Activated CD8-positive, alpha-beta memory T cell treated with anti-CD3 and anti-CD28 coated beads, Interleukin-2, amount 50 U/mL, for 48 hours (primary cell): ENCODE data around the gene IARS2.
"Not testable (repeated sequence)": the region's sequence is repeated elsewhere in the genome, so short reads cannot be mapped to it uniquely, and the experiment has no call there.

Experiments used
- DNase-seq: peaks from one replicate; pipeline ENCODE4 v3.0.0-alpha.2; 2020

The IARS2 gene

GRCh38 chr1:220113136-220113695, 19.3 kb downstream of the IARS2 start:
- DNase-seq: no peak

- no peak for DNase-seq
These were observed 25.1 kb downstream of the IARS2 start for GRCh38 chr1:220119043-220119512.

- DNase-seq: no peak
These were observed 28.0 kb downstream of the IARS2 start for GRCh38 chr1:220121791-220122530.

- no peak for DNase-seq
These were observed 29.1 kb downstream of the IARS2 start for GRCh38 chr1:220123066-220123465.

GRCh38 chr1:220123889-220124288, 30.0 kb downstream of the IARS2 start:
- DNase-seq: no peak

GRCh38 chr1:220124542-220124941, 30.6 kb downstream of the IARS2 start:
- no peak for DNase-seq

- DNase-seq: no peak
These were observed 33.1 kb downstream of the IARS2 start for GRCh38 chr1:220127076-220127475.

- no peak for DNase-seq
These were observed 35.7 kb downstream of the IARS2 start for GRCh38 chr1:220129479-220130210.

- no peak for DNase-seq
These were observed 41.8 kb downstream of the IARS2 start for GRCh38 chr1:220135755-220136154.

GRCh38 chr1:220137019-220137786, 43.3 kb downstream of the IARS2 start:
- DNase-seq: no peak

GRCh38 chr1:220139966-220140365, 46.0 kb downstream of the IARS2 start:
- DNase-seq: no peak

GRCh38 chr1:220144051-220144450, 50.1 kb downstream of the IARS2 start:
- no peak for DNase-seq

- DNase-seq: no peak
These were observed 55.8 kb downstream of the IARS2 start for GRCh38 chr1:220149742-220150141.

GRCh38 chr1:220151454-220151853, 57.5 kb downstream of the IARS2 start:
- DNase-seq: no peak

- DNase-seq: no peak
These were observed 59.2 kb downstream of the IARS2 start for GRCh38 chr1:220153147-220153546.

- no peak for DNase-seq
These were observed 62.8 kb downstream of the IARS2 start for GRCh38 chr1:220156620-220157146.

- no peak for DNase-seq
These were observed 63.8 kb downstream of the IARS2 start for GRCh38 chr1:220157738-220158137.

- not testable (repeated sequence) for DNase-seq
These were observed 64.6 kb downstream of the IARS2 start for GRCh38 chr1:220158530-220158929.

GRCh38 chr1:220159041-220159440, 65.1 kb downstream of the IARS2 start:
- no peak for DNase-seq

- DNase-seq: no peak
These were observed 66.1 kb downstream of the IARS2 start for GRCh38 chr1:220160027-220160426.

- DNase-seq: no peak
These were observed 70.2 kb downstream of the IARS2 start for GRCh38 chr1:220164116-220164515.

- no peak for DNase-seq
These were observed 70.6 kb downstream of the IARS2 start for GRCh38 chr1:220164517-220164916.

- no peak for DNase-seq
These were observed 72.9 kb downstream of the IARS2 start for GRCh38 chr1:220166853-220167252.
